Measurements from ENCODE around the gene EIF4E3. TPM values are rescaled to one million over a fixed set of nuclear protein-coding genes. Genes with fewer than 3 reads are reported as not detected.

EIF4E3 gene
- polyA plus RNA-seq, 3 donors, result 35.6 to 111 (median 58.6) TPM

GRCh38 chr3:71646971-71647370, 78.2 kb downstream of the EIF4E3 start:
- H4K20me1 ChIP-seq (ENCODE audit: insufficient read depth, low read length), result no peaks in the 10 kb centered on the region
- H3K4me3 Mint-ChIP-seq, result no peak overlapping the region
- intact Hi-C loops (cut with micrococcal nuclease), result loop anchor here in 1 of 2 donors (10.0 kb wide), 1 partner anchor 52 kb away; no protein-coding TSS in a partner anchor

DNA sequence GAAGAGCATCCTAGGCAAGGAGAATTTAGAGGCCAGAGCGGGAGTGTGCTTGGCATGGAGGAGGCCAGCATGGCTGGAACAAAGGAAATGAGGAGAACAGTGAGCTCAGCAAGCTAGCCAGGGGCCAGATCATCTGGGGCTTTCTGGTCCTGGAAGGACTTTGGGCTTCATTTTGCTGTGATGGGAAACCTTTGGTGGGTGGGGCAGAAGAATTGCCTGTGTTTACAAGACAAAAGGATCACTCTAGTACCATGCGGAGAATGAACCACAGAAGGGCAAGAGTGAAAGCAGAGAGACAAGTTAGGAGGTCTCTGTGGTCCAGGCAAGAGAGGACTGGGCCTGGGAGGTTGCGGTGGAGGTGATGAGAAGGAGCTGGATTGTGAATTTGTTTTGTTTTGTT, 80.1 kb downstream of the EIF4E3 start:
- DNase-seq, result no peak
- Histone ChIP-seq H3K9me3 (replicated peaks in 1 of 2; ENCODE audit: control insufficient read depth in 1 of 2, insufficient read depth in 1 of 2, low read length in 2 of 2) (no peaks in the 10 kb centered on the region), H3K79me2 (ENCODE audit: insufficient read depth, low read length) (no peaks in the 10 kb centered on the region), H3K36me3 (replicated peaks in 1 of 2; ENCODE audit: control insufficient read depth in 1 of 2, insufficient read depth in 2 of 2, low read length in 2 of 2) (no peaks in the 10 kb centered on the region), H3K4me3 (replicated peaks in 1 of 3; ENCODE audit: low read depth in 2 of 3, low read length in 3 of 3) (no peak overlapping the region), H2AFZ (ENCODE audit: insufficient read depth, low read depth, low read length, poor library complexity, severe bottlenecking) (no peak overlapping the region), H3K4me2 (replicated peaks; ENCODE audit: extremely low read depth, low read length, poor library complexity, severe bottlenecking) (no peak overlapping the region), H3K27me3 (ENCODE audit: control insufficient read depth in 2 of 2, insufficient read depth in 2 of 2, low read length in 2 of 2) (no peaks in the 10 kb centered on the region), H3K27ac (ENCODE audit: low read depth in 1 of 2, low read length in 2 of 2) (no peak overlapping the region), H4K20me1 (ENCODE audit: insufficient read depth, low read length) (no peaks in the 10 kb centered on the region), H3K4me1 (ENCODE audit: control insufficient read depth in 1 of 2, insufficient read depth in 2 of 2, low read length in 2 of 2) (peaks cover 14 to 19% of the 10 kb centered on the region in 2 donors), H3K9ac (ENCODE audit: insufficient read depth, low read length, poor library complexity, severe bottlenecking) (no peak overlapping the region)
- Mint-ChIP-seq H3K36me3 (peaks cover 0 to 2% of the 10 kb centered on the region in 2 donors), H3K4me1 (peaks cover 24% of the 10 kb centered on the region), H3K4me3 (no peak overlapping the region), H3K9me3 (peaks cover 0 to 5% (median 0%) of the 10 kb centered on the region in 7 donors), H3K27me3 (ENCODE audit: low read depth in 3 of 3) (peaks cover 0 to 2% (median 1%) of the 10 kb centered on the region in 3 donors), H3K27ac (no peak overlapping the region)
- 94% methylated on average over 3 of the region's 3 CpGs for WGBS (ENCODE audit: insufficient coverage)
- no peak for TF ChIP-seq CTCF (IDR thresholded peaks at IDR 0.05)
- intact Hi-C loops (cut with micrococcal nuclease), result loop anchor here in 1 of 2 donors (10.0 kb wide), 1 partner anchor 50 kb away; no protein-coding TSS in a partner anchor

More at GRCh38 chr3:71646971-71647370, 78.2 kb downstream of the EIF4E3 start:
- Histone ChIP-seq H3K9me3 (replicated peaks in 1 of 2; ENCODE audit: control insufficient read depth in 1 of 2, insufficient read depth in 1 of 2, low read length in 2 of 2) (no peaks in the 10 kb centered on the region), H3K79me2 (ENCODE audit: insufficient read depth, low read length) (no peaks in the 10 kb centered on the region), H3K27ac (ENCODE audit: low read depth in 1 of 2, low read length in 2 of 2) (no peak overlapping the region), H3K36me3 (replicated peaks in 1 of 2; ENCODE audit: control insufficient read depth in 1 of 2, insufficient read depth in 2 of 2, low read length in 2 of 2) (no peaks in the 10 kb centered on the region), H3K4me3 (replicated peaks in 1 of 3; ENCODE audit: low read depth in 2 of 3, low read length in 3 of 3) (no peak overlapping the region), H2AFZ (ENCODE audit: insufficient read depth, low read depth, low read length, poor library complexity, severe bottlenecking) (no peak overlapping the region), H3K4me1 (ENCODE audit: control insufficient read depth in 1 of 2, insufficient read depth in 2 of 2, low read length in 2 of 2) (peaks cover 5 to 6% of the 10 kb centered on the region in 2 donors), H3K9ac (ENCODE audit: insufficient read depth, low read length, poor library complexity, severe bottlenecking) (no peak overlapping the region), H3K27me3 (ENCODE audit: control insufficient read depth in 2 of 2, insufficient read depth in 2 of 2, low read length in 2 of 2) (no peaks in the 10 kb centered on the region), H3K4me2 (replicated peaks; ENCODE audit: extremely low read depth, low read length, poor library complexity, severe bottlenecking) (no peak overlapping the region)
- no peak for DNase-seq
- Mint-ChIP-seq H3K4me1 (peaks cover 20% of the 10 kb centered on the region), H3K9me3 (peaks cover 0 to 3% (median 0%) of the 10 kb centered on the region in 7 donors), H3K27ac (no peak overlapping the region), H3K27me3 (ENCODE audit: low read depth in 3 of 3) (peaks cover 0 to 3% (median 1%) of the 10 kb centered on the region in 3 donors), H3K36me3 (peaks cover 0 to 2% of the 10 kb centered on the region in 2 donors)
- TF ChIP-seq CTCF (IDR thresholded peaks at IDR 0.05), result no peak
